Measurements from ENCODE around the gene MT1F.

The MT1F gene

DNA sequence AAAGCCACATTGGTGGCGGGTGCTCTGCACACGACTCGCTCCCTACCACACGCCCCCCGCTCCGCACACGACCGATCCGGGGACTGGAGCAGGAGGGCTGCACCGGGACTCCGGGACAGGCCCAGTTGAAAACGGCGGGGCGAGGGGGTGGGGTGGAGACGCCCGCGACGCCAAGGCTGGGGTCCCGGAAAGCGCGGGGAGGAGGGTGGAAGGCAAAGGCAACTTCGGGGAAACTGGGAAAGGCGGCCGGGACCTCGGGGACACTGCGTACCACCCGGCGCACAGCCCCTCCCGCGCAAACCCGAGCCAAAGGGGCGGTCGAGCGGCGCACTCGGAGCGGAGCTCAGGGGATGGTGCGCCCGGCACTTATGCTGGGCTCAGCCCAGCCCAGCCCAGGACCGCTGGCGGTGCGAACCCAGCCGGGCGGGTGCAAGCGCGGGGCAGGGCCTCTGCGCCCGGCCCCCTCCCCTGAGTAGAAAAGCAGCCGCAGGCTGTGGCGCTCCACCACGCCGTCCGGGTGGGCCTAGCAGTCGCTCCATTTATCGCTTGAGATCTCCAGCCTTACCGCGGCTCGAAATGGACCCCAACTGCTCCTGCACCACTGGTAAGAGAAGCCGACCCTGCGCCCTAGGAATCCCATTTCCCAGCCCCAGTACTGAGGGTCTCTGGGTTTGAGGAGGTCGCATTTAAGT, 25.5 kb upstream of the MT1F start, which contains the start of gene MT1M:
Gene MT1M, plus strand, starts transcription at position 504 of the 692 bp plus-strand sequence. Its CDS starts 73 bp downstream, at position 577.
- DNase-seq (ENCODE audit: low spot score): no peak
- no peak within 1 kb of the TSS for H3K27ac Mint-ChIP-seq
- H3K4me1 Mint-ChIP-seq (ENCODE audit: low read depth): peaks cover 24% of the 10 kb centered on the region
- H3K27me3 Mint-ChIP-seq (ENCODE audit: low read depth): peaks cover 68% of the 10 kb centered on the region
- H3K4me3 Mint-ChIP-seq: peak within 1 kb of the TSS; percentile 66
- H3K9me3 Mint-ChIP-seq: no peaks in the 10 kb centered on the region
- H3K36me3 Mint-ChIP-seq (ENCODE audit: low read depth): peaks cover 4% of the 10 kb centered on the region

DNA sequence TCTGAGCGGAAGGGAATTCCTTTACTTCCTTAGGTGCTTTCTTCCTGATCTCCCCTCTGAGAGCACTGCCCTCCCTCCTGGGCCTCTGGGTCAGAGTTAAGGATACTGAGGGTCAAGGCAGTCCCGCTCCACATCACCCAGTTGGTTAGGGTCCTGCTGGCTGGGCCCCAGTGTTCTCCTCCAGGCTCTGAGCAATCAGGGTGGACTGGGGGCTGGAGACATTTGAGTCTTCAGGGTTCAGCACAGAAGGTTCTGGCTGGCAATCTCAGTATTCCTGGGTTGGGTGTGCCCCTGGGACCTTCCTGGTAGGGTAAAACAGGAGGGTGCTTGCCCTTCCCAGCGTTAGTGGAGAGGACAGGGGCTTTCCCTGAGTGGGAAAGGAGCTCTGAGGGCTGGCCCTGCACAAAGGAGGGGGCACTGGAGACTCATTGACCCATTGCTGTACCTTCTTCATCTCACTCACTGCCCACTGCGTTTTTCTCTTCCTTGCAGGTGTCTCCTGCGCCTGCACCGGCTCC, 24.9 kb upstream of the MT1F start:
- H3K4me3 Mint-ChIP-seq: peak overlapping the region; percentile 54
- H3K4me1 Mint-ChIP-seq (ENCODE audit: low read depth): peaks cover 29% of the 10 kb centered on the region
- H3K9me3 Mint-ChIP-seq: no peaks in the 10 kb centered on the region
- H3K27me3 Mint-ChIP-seq (ENCODE audit: low read depth): peaks cover 74% of the 10 kb centered on the region
- H3K36me3 Mint-ChIP-seq (ENCODE audit: low read depth): peaks cover 4% of the 10 kb centered on the region
- no peak overlapping the region for H3K27ac Mint-ChIP-seq
- no peak for DNase-seq (ENCODE audit: low spot score)

DNA sequence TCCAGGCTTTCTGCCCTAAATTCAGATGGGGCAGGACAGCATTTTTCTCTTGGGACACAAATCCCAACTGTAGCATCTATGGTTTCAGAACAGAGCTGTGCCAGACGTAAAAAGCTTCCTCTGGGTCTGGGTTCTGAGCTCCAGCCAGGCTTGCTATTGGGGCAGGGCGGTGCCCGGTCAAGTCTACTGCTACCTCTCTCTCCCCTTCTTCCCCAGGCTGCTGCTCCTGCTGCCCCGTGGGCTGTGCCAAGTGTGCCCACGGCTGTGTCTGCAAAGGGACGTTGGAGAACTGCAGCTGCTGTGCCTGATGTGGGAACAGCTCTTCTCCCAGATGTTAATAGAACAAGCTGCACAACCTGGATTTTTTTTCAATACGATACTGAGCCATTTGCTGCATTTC, 24.2 kb upstream of the MT1F start:
- Mint-ChIP-seq H3K27ac (no peak overlapping the region), H3K4me1 (ENCODE audit: low read depth) (peaks cover 31% of the 10 kb centered on the region), H3K4me3 (no peak overlapping the region), H3K36me3 (ENCODE audit: low read depth) (peaks cover 4% of the 10 kb centered on the region), H3K27me3 (ENCODE audit: low read depth) (peaks cover 77% of the 10 kb centered on the region), H3K9me3 (no peaks in the 10 kb centered on the region)
- DNase-seq (ENCODE audit: low spot score): no peak

DNA sequence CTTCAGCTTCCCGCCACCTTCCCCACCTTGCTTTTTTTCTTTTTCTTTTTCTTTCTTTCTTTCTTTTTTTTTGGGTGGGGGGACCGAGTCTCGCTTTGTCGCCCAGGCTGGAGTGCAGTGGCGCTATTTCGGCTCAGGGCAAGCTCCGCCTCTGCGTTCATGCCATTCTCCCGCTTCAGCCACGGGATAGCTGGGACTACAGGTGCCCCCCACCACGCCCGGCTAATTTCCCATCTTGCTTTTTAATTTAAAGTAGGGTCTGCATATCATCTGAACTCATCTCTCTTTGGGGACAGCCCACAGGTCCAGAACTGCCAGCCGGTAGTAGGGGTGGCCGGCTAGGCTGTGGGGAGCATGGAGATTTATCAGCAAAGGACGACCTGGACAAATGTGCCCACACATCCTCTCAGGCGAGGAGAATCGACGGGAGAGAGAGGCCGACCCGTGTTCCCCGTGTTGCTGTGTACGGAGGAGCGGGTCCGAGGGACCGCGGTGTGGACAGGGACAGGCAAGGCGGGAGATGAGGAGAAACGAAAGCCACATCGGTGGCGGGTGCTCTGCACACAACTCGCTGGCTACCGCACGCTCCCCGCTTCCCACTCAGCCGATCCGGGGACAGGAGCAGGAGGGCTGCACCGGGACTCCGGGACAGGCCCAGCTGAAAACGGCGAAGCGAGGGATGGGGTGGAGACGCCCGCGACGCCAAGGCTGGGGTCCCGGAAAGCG, 22.9 kb upstream of the MT1F start:
- H3K36me3 Mint-ChIP-seq (ENCODE audit: low read depth): peaks cover 4% of the 10 kb centered on the region
- H3K27me3 Mint-ChIP-seq (ENCODE audit: low read depth): peaks cover 89% of the 10 kb centered on the region
- peak overlapping the region; percentile 73 for H3K4me3 Mint-ChIP-seq
- H3K4me1 Mint-ChIP-seq (ENCODE audit: low read depth): peaks cover 31% of the 10 kb centered on the region
- no peak for DNase-seq (ENCODE audit: low spot score)
- H3K9me3 Mint-ChIP-seq: no peaks in the 10 kb centered on the region
- peak overlapping the region; percentile 5 for H3K27ac Mint-ChIP-seq

DNA sequence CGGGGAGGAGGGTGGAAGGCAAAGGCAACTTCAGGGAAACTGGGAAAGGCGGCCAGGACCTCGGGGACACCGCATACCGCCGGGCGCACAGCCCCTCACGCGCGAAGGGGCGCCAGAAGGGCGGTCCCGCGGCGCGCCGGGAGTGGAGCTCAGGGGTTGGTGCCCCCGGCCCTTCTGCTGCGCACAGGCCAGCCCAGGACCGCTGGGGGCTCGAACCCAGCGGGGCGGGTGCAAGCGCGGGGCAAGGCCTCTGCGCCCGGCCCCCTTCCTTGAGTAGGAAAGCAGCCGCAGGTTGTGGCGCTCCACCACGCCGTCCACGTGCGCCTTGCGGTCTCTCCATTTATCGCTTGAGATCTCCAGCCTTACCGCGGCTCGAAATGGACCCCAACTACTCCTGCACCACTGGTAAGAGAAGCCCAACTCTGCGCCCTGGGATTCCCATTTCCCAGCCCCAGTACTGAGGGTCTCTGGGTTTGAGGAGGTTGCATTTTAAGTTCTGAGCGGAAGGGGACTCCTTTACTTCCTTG, 22.3 kb upstream of the MT1F start:
- H3K9me3 Mint-ChIP-seq: no peaks in the 10 kb centered on the region
- H3K4me1 Mint-ChIP-seq (ENCODE audit: low read depth): peaks cover 27% of the 10 kb centered on the region
- peaks cover 89% of the 10 kb centered on the region for H3K27me3 Mint-ChIP-seq (ENCODE audit: low read depth)
- H3K4me3 Mint-ChIP-seq: peak overlapping the region; percentile 45
- peaks cover 4% of the 10 kb centered on the region for H3K36me3 Mint-ChIP-seq (ENCODE audit: low read depth)
- no peak for DNase-seq (ENCODE audit: low spot score)
- no peak overlapping the region for H3K27ac Mint-ChIP-seq

DNA sequence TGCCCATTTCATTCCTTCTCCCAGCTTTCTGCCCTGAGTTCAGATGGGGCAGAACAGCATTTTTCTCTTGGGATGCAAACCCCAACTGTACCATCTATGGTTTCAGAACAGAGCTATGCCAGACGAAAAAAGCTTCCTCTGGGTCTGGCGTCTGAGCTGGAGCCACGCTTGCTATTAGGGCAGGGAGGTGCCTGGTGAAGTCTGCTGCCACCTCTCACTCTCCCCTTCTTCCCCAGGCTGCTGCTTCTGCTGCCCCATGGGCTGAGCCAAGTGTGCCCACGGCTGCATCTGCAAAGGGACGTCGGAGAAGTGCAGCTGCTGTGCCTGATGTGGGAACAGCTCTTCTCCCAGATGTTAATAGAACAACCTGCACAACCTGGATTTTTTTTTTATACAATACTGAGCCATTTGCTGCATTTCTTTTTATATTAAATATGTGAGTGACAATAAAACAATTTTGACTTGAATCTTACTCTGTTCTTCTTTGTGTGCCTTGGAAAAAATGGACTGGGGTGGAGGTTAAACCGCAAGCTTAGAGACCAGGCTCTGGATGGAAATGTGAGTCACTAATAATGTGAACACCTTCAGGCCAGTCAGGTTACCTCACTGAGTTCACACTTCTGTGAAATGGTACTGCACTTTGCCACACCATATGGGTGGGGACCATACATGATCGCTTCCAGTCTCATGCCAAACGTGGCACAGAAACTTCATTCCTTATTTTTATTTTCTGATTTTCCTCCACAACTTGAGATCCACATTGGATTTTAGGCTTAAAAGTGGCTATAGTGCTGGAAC, 20.9 kb upstream of the MT1F start:
- H3K36me3 Mint-ChIP-seq (ENCODE audit: low read depth): peaks cover 4% of the 10 kb centered on the region
- peaks cover 25% of the 10 kb centered on the region for H3K4me1 Mint-ChIP-seq (ENCODE audit: low read depth)
- no peak for DNase-seq (ENCODE audit: low spot score)
- H3K9me3 Mint-ChIP-seq: no peaks in the 10 kb centered on the region
- no peak overlapping the region for H3K27ac Mint-ChIP-seq
- H3K27me3 Mint-ChIP-seq (ENCODE audit: low read depth): peaks cover 81% of the 10 kb centered on the region
- H3K4me3 Mint-ChIP-seq: no peak overlapping the region

DNA sequence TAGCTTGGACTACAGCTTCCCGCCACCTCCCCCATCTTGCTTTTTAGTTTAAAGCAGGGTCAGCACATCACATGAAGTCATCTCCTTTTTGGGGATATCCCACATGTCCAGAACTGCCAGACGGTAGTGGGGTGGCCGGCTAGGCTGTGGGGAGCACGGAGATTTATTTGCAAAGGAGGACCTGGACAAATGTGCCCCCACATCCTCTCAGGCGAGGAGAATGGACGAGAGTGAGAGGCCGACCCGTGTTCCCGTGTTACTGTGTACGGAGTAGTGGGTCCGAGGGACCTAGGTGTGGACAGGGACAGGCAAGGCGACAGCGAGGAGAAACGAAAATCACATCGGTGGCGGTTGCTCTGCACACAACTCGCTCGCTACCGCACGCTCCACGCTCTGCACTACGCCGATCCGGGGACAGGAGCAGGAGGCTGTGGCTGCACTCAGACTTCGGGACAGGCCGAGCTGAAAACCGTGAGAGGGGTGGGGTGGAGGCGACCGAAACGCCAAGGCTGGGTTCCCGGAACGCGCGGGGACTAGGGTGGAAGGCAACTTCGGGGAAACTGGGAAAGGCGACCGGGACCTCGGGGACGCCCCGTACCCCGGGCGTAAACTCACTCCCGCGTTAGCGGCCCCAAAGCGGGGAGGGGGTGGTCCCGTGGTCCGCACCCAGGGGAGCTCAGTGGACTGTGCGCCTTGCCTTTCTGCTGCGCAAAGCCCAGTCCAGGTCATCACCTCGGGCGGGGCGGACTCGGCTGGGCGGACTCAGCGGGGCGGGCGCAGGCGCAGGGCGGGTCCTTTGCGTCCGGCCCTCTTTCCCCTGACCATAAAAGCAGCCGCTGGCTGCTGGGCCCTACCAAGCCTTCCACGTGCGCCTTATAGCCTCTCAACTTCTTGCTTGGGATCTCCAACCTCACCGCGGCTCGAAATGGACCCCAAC, 19.7 kb upstream of the MT1F start, which contains the start of gene MT1A:
Gene MT1A, plus strand, starts transcription at position 853 of the 937 bp plus-strand sequence. Its CDS starts 73 bp downstream, at position 926.
- H3K27ac Mint-ChIP-seq: no peak within 1 kb of the TSS
- peaks cover 28% of the 10 kb centered on the region for H3K4me1 Mint-ChIP-seq (ENCODE audit: low read depth)
- no peaks in the 10 kb centered on the region for H3K9me3 Mint-ChIP-seq
- H3K4me3 Mint-ChIP-seq: peak within 1 kb of the TSS; percentile 76
- peak; percentile 45 for DNase-seq (ENCODE audit: low spot score)
- peaks cover 4% of the 10 kb centered on the region for H3K36me3 Mint-ChIP-seq (ENCODE audit: low read depth)
- peaks cover 79% of the 10 kb centered on the region for H3K27me3 Mint-ChIP-seq (ENCODE audit: low read depth)

DNA sequence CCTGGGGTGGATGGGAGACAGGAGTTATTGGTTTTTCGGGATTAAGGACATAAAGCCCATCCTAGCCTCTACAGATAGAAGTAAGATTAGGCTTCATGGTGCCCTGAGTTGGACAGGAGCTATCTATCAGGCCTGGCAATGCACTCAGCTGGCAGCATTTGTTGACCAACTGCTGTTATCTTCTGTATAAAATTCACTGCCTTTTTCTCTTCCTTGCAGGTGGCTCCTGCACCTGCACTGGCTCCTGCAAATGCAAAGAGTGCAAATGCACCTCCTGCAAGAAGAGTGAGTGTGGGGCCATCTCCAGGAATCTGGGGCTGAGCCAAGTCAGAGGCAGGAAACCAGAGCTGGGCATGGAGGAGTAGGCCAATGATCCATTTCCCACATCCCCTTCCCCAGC, 18.7 kb upstream of the MT1F start:
- Mint-ChIP-seq H3K27ac (no peak overlapping the region), H3K27me3 (ENCODE audit: low read depth) (peaks cover 70% of the 10 kb centered on the region), H3K9me3 (no peaks in the 10 kb centered on the region), H3K4me3 (no peak overlapping the region), H3K4me1 (ENCODE audit: low read depth) (peaks cover 35% of the 10 kb centered on the region), H3K36me3 (ENCODE audit: low read depth) (peaks cover 4% of the 10 kb centered on the region)
- no peak for DNase-seq (ENCODE audit: low spot score)

DNA sequence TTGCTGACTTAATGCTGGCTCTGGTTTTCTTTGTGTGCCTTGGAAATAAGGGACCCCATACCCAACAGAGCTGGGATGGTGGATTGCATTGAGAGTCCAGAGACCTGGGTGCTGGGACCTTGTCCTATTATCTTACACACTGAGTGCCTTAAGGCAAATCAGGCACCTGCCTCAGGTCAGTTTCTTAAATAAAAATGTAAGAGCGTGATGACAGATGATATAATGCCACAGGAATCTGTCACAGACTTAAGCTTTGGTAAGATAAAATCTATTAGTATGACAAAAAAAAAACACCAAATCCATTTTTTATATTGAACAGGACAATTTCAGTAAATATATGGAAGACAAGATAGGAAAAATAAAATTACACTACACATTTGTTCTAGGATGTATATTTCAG, 17.7 kb upstream of the MT1F start:
- H3K4me1 Mint-ChIP-seq (ENCODE audit: low read depth): peaks cover 34% of the 10 kb centered on the region
- no peak for DNase-seq (ENCODE audit: low spot score)

DNA sequence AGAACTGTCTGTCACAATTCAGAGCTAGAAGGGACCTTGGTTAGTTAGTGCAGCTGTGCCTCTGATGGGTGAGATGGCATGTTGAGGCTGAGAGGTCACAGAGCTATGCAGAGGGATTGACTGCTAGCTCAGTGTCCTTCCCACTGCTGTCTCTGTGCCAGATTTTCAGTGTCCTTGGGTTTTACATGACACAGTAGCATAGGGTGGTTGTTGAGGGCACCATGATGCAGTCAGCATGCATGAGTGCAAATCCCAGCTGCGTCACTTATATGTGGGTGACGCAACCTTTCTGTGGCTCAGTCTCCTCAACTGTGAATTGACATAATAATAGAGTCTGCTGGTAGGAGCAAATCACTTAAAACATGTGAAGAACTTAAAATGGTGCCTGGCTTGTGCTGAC, 16.6 kb upstream of the MT1F start:
- H3K36me3 Mint-ChIP-seq (ENCODE audit: low read depth): no peaks in the 10 kb centered on the region
- no peaks in the 10 kb centered on the region for H3K9me3 Mint-ChIP-seq
- no peak for DNase-seq (ENCODE audit: low spot score)
- peaks cover 29% of the 10 kb centered on the region for H3K4me1 Mint-ChIP-seq (ENCODE audit: low read depth)
- no peak overlapping the region for H3K4me3 Mint-ChIP-seq
- H3K27me3 Mint-ChIP-seq (ENCODE audit: low read depth): peaks cover 56% of the 10 kb centered on the region
- H3K27ac Mint-ChIP-seq: no peak overlapping the region

More for the DNA sequence above, 17.7 kb upstream of the MT1F start:
- H3K9me3 Mint-ChIP-seq: no peaks in the 10 kb centered on the region
- peaks cover under 1% of the 10 kb centered on the region for H3K36me3 Mint-ChIP-seq (ENCODE audit: low read depth)
- no peak overlapping the region for H3K4me3 Mint-ChIP-seq
- H3K27me3 Mint-ChIP-seq (ENCODE audit: low read depth): peaks cover 59% of the 10 kb centered on the region
- H3K27ac Mint-ChIP-seq: no peak overlapping the region

DNA sequence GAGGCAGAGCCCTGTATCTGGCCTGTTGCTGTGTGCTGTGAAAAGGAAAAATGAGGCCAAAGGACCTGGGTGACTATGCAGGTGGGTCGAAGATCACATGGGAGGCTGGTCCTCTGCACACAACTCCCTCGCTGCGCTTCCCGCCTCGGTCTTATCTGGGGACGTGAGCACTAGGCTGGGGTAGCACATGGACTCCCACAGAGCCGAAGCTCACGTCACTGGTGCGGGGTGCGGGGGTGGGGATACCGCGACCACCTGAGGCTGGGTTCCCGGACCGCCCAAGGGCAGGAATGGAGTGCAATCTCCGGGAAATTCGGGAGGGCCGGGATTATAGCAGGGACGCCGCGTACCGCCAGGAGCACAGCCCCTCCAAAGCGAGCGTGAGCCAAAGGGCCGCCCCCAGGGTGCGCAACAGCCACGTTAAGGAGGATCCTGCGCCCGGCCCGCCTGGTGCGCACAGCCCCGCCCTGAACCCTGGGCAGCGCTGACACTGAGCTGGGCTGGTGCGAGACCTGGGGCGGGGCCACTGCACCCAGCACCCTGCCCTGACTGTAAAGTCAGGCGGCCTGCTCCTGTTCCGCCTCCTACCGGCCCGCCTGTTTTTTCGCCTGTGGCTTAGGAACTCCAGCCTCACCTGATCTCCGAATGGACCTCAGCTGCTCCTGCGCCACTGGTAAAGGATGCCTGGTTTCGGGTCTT, 14.5 kb upstream of the MT1F start:
- H3K27ac Mint-ChIP-seq: no peak overlapping the region
- peaks cover 50% of the 10 kb centered on the region for H3K27me3 Mint-ChIP-seq (ENCODE audit: low read depth)
- DNase-seq (ENCODE audit: low spot score): peak; percentile 85
- H3K4me1 Mint-ChIP-seq (ENCODE audit: low read depth): peaks cover 23% of the 10 kb centered on the region
- no peaks in the 10 kb centered on the region for H3K36me3 Mint-ChIP-seq (ENCODE audit: low read depth)
- H3K9me3 Mint-ChIP-seq: no peaks in the 10 kb centered on the region
- H3K4me3 Mint-ChIP-seq: peak overlapping the region; percentile 76

DNA sequence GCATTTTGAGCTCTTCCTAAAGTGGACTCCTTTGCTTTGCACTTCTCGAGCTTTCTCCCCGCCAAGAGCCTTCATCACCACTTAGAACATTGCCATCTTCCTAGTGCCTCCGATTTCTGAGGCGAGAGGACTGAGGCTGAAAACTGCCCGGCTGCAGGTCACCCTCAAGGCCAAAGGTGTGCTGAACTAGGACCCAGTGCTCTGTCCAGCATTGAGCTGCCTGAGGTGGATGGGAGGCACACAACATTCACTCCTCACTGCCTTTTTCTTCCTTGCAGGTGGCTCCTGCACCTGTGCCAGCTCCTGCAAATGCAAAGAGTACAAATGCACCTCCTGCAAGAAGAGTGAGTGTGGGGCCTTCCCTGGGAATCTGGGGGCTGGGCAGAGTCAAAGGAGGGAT, 13.9 kb upstream of the MT1F start:
- peaks cover 19% of the 10 kb centered on the region for H3K4me1 Mint-ChIP-seq (ENCODE audit: low read depth)
- H3K4me3 Mint-ChIP-seq: peak overlapping the region; percentile 76
- no peak for DNase-seq (ENCODE audit: low spot score)
- H3K36me3 Mint-ChIP-seq (ENCODE audit: low read depth): no peaks in the 10 kb centered on the region
- H3K27ac Mint-ChIP-seq: no peak overlapping the region
- H3K27me3 Mint-ChIP-seq (ENCODE audit: low read depth): peaks cover 50% of the 10 kb centered on the region
- H3K9me3 Mint-ChIP-seq: no peaks in the 10 kb centered on the region
